H1 (cell line): ENCODE measurements around the gene NCAM1. TPM values are rescaled to one million over a fixed set of nuclear protein-coding genes. Genes with fewer than 3 reads are reported as not detected.

Experiments used
- BRCA1 ChIP-seq: IDR thresholded peaks from 2 replicates; pipeline ENCODE4 v1.6.1; 2012; ENCODE audit warnings: low read depth, low read length, improper control_type of control experiment
- GABPA ChIP-seq: IDR thresholded peaks from 2 replicates; pipeline ENCODE4 v1.6.1; 2011; ENCODE audit warnings: mild to moderate bottlenecking, low read length, moderate library complexity, borderline replicate concordance; ENCODE audit not compliant: insufficient read depth
- KDM4A ChIP-seq: IDR thresholded peaks from one replicate; pipeline ENCODE4 v1.7.1; 2012; ENCODE audit warnings: low read depth, mild to moderate bottlenecking, moderate library complexity, low read length, inconsistent platforms; ENCODE audit not compliant: severe bottlenecking
- TBP ChIP-seq: IDR thresholded peaks from 2 replicates; pipeline ENCODE4 v1.6.1; 2011; ENCODE audit warnings: low read depth, low read length, improper control_type of control experiment
- polyA plus RNA-seq, 7 experiments: library from polyadenylated mRNA; depleted of rRNA in 3 of 7; stranded (reverse) in 5 of 7; unstranded in 2 of 7; fragments of >200 nt in 5 of 7; fragments of 200-250 nt in 2 of 7; gene quantifications; 1 replicate in 5 of 7; 2 replicates in 1 of 7; 4 replicates in 1 of 7; pipeline versions ENCODE4 v1.2.1 to v1.2.3, GENCODE V29; 2011 to 2013; ENCODE audit warnings: missing spikeins in 2 of 7, mixed read lengths in 2 of 7
- total RNA-seq: library from RNA; stranded (reverse); fragmentation: NEBNext Ultra II Directional; extraction: Animal tissue kit (Norgen Biotek cat#: 25700); gene quantifications from 2 replicates; pipeline ENCODE4 v1.2.1, GENCODE V29; 2021
- TF ChIP-seq, protein P1 (sequence below): IDR thresholded peaks from 2 replicates; pipeline ENCODE4 v1.6.1; 2011; ENCODE audit warnings: low read depth, mild to moderate bottlenecking, low read length; ENCODE audit not compliant: insufficient read depth

NCAM1 gene
- total and polyA plus RNA-seq, 2 of the 8 experiments (the other 6 are each of a cell fraction or from before 2014, with no cell fraction given), result 3.1 to 4.3 TPM

DNA sequence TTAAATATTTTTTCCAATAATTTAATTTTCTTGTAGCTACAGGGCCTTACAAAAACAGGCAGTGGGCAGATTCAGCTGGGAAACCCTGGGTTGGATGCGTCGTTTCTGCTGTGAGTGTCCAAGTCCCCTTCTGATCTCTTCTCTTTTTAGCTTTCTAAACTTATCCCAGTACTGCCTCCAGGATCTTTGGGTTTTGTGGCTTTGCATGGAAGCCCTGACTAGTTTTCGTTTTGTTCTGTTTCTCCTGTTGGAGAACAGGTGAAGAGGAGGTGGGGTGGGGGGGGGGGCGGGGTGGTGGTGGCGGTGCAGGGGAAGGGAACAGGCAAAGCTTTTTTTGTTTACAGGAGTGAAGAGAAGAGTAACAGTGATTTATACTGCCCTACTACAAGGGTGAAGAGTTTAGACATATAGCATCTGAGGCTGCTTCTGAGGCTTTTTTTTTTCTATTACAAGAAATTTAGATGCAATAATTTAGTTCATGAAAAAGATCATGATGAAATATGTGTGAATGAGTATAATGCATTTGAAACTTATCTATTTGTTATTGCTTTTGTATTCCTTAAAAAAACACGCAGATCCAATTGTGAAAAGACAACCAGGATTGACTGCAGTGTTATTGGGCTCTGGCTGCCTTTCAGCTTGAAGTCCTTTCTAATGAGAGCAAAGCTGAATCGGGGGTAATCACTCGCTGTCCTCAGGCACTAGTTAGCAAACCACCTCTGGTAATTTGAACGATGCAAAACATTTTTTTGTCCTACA is 142.9 kb downstream of the NCAM1 start (continued):
- TF ChIP-seq GABPA, result no peak
- TF ChIP-seq, protein P1, sequence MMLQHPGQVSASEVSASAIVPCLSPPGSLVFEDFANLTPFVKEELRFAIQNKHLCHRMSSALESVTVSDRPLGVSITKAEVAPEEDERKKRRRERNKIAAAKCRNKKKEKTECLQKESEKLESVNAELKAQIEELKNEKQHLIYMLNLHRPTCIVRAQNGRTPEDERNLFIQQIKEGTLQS, result no peak
- TF ChIP-seq TBP, result no peak
- TF ChIP-seq KDM4A, result no peak
- TF ChIP-seq BRCA1, result no peak
